ENCODE results near the gene WIPI1.

The WIPI1 gene

GRCh38 chr17:68457168-68457538, at the start of gene WIPI1:
WIPI1 (minus strand) TSS chr17:68457496; CDS start chr17:68457421, 75 bp downstream.
- TF ChIP-seq GATA2 (IDR thresholded peaks at IDR 0.05; ENCODE audit: low read depth, low read length) = no peak
- no peak for TF ChIP-seq GATA3 (IDR thresholded peaks at IDR 0.05; ENCODE audit: low read depth, low read length)

GRCh38 chr17:68505951-68506350, 48.7 kb upstream of the WIPI1 start:
- TF ChIP-seq GATA3 (IDR thresholded peaks at IDR 0.05; ENCODE audit: low read depth, low read length) = no peak
- TF ChIP-seq GATA2 (IDR thresholded peaks at IDR 0.05; ENCODE audit: low read depth, low read length) = no peak

GRCh38 chr17:68501074-68501473, 43.8 kb upstream of the WIPI1 start:
- TF ChIP-seq GATA2 (IDR thresholded peaks at IDR 0.05; ENCODE audit: low read depth, low read length) (no peak), GATA3 (IDR thresholded peaks at IDR 0.05; ENCODE audit: low read depth, low read length) (no peak)

- no peak for TF ChIP-seq GATA3 (IDR thresholded peaks at IDR 0.05; ENCODE audit: low read depth, low read length)
- no peak for TF ChIP-seq GATA2 (IDR thresholded peaks at IDR 0.05; ENCODE audit: low read depth, low read length)
Measured at GRCh38 chr17:68499587-68499986, 42.3 kb upstream of the WIPI1 start.

GRCh38 chr17:68498479-68499326, 41.4 kb upstream of the WIPI1 start:
- TF ChIP-seq GATA2 (IDR thresholded peaks at IDR 0.05; ENCODE audit: low read depth, low read length) (no peak), GATA3 (IDR thresholded peaks at IDR 0.05; ENCODE audit: low read depth, low read length) (no peak)

- TF ChIP-seq GATA2 (IDR thresholded peaks at IDR 0.05; ENCODE audit: low read depth, low read length) (no peak), GATA3 (IDR thresholded peaks at IDR 0.05; ENCODE audit: low read depth, low read length) (no peak)
Measured at GRCh38 chr17:68497885-68498319, 40.6 kb upstream of the WIPI1 start.

- TF ChIP-seq GATA2 (IDR thresholded peaks at IDR 0.05; ENCODE audit: low read depth, low read length) = no peak
- TF ChIP-seq GATA3 (IDR thresholded peaks at IDR 0.05; ENCODE audit: low read depth, low read length) = no peak
Measured at GRCh38 chr17:68495081-68495480, 37.8 kb upstream of the WIPI1 start.

- TF ChIP-seq GATA3 (IDR thresholded peaks at IDR 0.05; ENCODE audit: low read depth, low read length) = no peak
- TF ChIP-seq GATA2 (IDR thresholded peaks at IDR 0.05; ENCODE audit: low read depth, low read length) = no peak
Measured at GRCh38 chr17:68491381-68492231, 34.3 kb upstream of the WIPI1 start.

GRCh38 chr17:68489919-68490318, 32.6 kb upstream of the WIPI1 start:
- no peak for TF ChIP-seq GATA3 (IDR thresholded peaks at IDR 0.05; ENCODE audit: low read depth, low read length)

GRCh38 chr17:68484458-68484857, 27.2 kb upstream of the WIPI1 start:
- TF ChIP-seq GATA3 (IDR thresholded peaks at IDR 0.05; ENCODE audit: low read depth, low read length) = no peak
- TF ChIP-seq GATA2 (IDR thresholded peaks at IDR 0.05; ENCODE audit: low read depth, low read length) = no peak

GRCh38 chr17:68482576-68483041, 25.3 kb upstream of the WIPI1 start:
- TF ChIP-seq GATA3 (IDR thresholded peaks at IDR 0.05; ENCODE audit: low read depth, low read length) = no peak
- no peak for TF ChIP-seq GATA2 (IDR thresholded peaks at IDR 0.05; ENCODE audit: low read depth, low read length)

GRCh38 chr17:68480885-68481284, 23.6 kb upstream of the WIPI1 start:
- no peak for TF ChIP-seq GATA2 (IDR thresholded peaks at IDR 0.05; ENCODE audit: low read depth, low read length)
- no peak for TF ChIP-seq GATA3 (IDR thresholded peaks at IDR 0.05; ENCODE audit: low read depth, low read length)

- TF ChIP-seq GATA3 (IDR thresholded peaks at IDR 0.05; ENCODE audit: low read depth, low read length) (no peak), GATA2 (IDR thresholded peaks at IDR 0.05; ENCODE audit: low read depth, low read length) (no peak)
Measured at GRCh38 chr17:68470961-68471360, 13.7 kb upstream of the WIPI1 start.

GRCh38 chr17:68468788-68469187, 11.5 kb upstream of the WIPI1 start:
- no peak for TF ChIP-seq GATA3 (IDR thresholded peaks at IDR 0.05; ENCODE audit: low read depth, low read length)
- TF ChIP-seq GATA2 (IDR thresholded peaks at IDR 0.05; ENCODE audit: low read depth, low read length) = no peak

All from SH-SY5Y (cell line).